CD14-positive monocyte (primary cell): ENCODE data around the gene LUZP2. TPM values are rescaled to one million over a fixed set of nuclear protein-coding genes. Genes with fewer than 3 reads are reported as not detected.

Experiments used
- DNase-seq, 3 donors: peaks; one replicate each; pipeline ENCODE4 v3.0.0-alpha.2; 2011 to 2022
- H2AFZ ChIP-seq: 2 replicates; pipeline ENCODE4 v1.6.0; 2012; ENCODE audit warnings: mild to moderate bottlenecking, low read depth, low read length, inconsistent platforms; ENCODE audit not compliant: insufficient read depth, poor library complexity, severe bottlenecking
- H3K27ac ChIP-seq, 2 donors: 1 replicate in 1 of 2; 2 replicates in 1 of 2; pipeline ENCODE4 v1.5.1; 2012 to 2013; ENCODE audit warnings: low read length in 2 of 2, control low read depth in 1 of 2, inconsistent platforms in 1 of 2, low read depth in 1 of 2, mild to moderate bottlenecking in 1 of 2
- H3K27me3 ChIP-seq, 2 donors: one replicate each; pipeline versions ENCODE4 v1.6.0 to v1.6.1; 2011 to 2013; ENCODE audit warnings: low read length in 2 of 2; ENCODE audit not compliant: control insufficient read depth in 2 of 2, insufficient read depth in 2 of 2
- H3K36me3 ChIP-seq, 2 donors: replicated peaks in 1 of 2; 1 replicate in 1 of 2; 2 replicates in 1 of 2; pipeline versions ENCODE4 v1.5.1 to v1.6.1; 2012 to 2013; ENCODE audit warnings: low read length in 2 of 2, control low read depth in 1 of 2, inconsistent platforms in 1 of 2, mild to moderate bottlenecking in 1 of 2; ENCODE audit not compliant: insufficient read depth in 2 of 2, control insufficient read depth in 1 of 2
- H3K4me1 ChIP-seq, 2 donors: 1 replicate in 1 of 2; 2 replicates in 1 of 2; pipeline versions ENCODE4 v1.5.1 to v1.6.1; 2012 to 2013; ENCODE audit warnings: low read length in 2 of 2, control low read depth in 1 of 2, inconsistent platforms in 1 of 2, mild to moderate bottlenecking in 1 of 2, moderate library complexity in 1 of 2; ENCODE audit not compliant: insufficient read depth in 2 of 2, control insufficient read depth in 1 of 2
- H3K4me2 ChIP-seq: replicated peaks from 2 replicates; pipeline ENCODE3; 2012; ENCODE audit warnings: low read length, moderate library complexity, mild to moderate bottlenecking; ENCODE audit not compliant: poor library complexity, severe bottlenecking; ENCODE audit errors: extremely low read depth
- H3K4me3 ChIP-seq, 3 experiments: fragments of 200-600 bp in 1 of 3; sonication (generic) in 1 of 3; replicated peaks in 1 of 3; 1 replicate in 2 of 3; 2 replicates in 1 of 3; pipeline ENCODE4 v1.5.1; 2011 to 2013; ENCODE audit warnings: low read length in 3 of 3, mild to moderate bottlenecking in 3 of 3, control low read depth in 2 of 3, low read depth in 2 of 3, inconsistent platforms in 1 of 3, moderate library complexity in 1 of 3
- H3K79me2 ChIP-seq: 2 replicates; pipeline ENCODE4 v1.6.0; 2012; ENCODE audit warnings: mild to moderate bottlenecking, control low read depth, inconsistent platforms, low read length, moderate library complexity; ENCODE audit not compliant: insufficient read depth
- H3K9ac ChIP-seq: 2 replicates; pipeline ENCODE4 v1.6.0; 2017; ENCODE audit warnings: low read length, mild to moderate bottlenecking; ENCODE audit not compliant: insufficient read depth, poor library complexity, severe bottlenecking
- H3K9me3 ChIP-seq, 2 donors: replicated peaks in 1 of 2; 1 replicate in 1 of 2; 2 replicates in 1 of 2; pipeline versions ENCODE4 v1.5.1 to v1.6.1; 2012 to 2013; ENCODE audit warnings: low read length in 2 of 2, control low read depth in 1 of 2; ENCODE audit not compliant: control insufficient read depth in 1 of 2, insufficient read depth in 1 of 2
- H4K20me1 ChIP-seq: 2 replicates; pipeline ENCODE4 v1.6.0; 2012; ENCODE audit warnings: mild to moderate bottlenecking, low read length, control low read depth, moderate library complexity; ENCODE audit not compliant: insufficient read depth
- H3K27ac Mint-ChIP-seq, 7 donors: one replicate each; pipeline ENCODE4 v1.8.0; 2020; ENCODE audit warnings: mild to moderate bottlenecking in 7 of 7, mixed read lengths in 7 of 7, moderate library complexity in 6 of 7, inconsistent platforms in 2 of 7
- H3K27me3 Mint-ChIP-seq, 3 donors: one replicate each; pipeline ENCODE4 v1.8.0; 2021 to 2022; ENCODE audit warnings: low read depth in 3 of 3, mild to moderate bottlenecking in 3 of 3, mixed read lengths in 3 of 3, moderate library complexity in 3 of 3, inconsistent platforms in 1 of 3
- H3K36me3 Mint-ChIP-seq, 2 donors: one replicate each; pipeline ENCODE4 v1.8.0; 2020; ENCODE audit warnings: mixed read lengths in 2 of 2, inconsistent platforms in 1 of 2, mild to moderate bottlenecking in 1 of 2
- H3K4me1 Mint-ChIP-seq: one replicate; pipeline ENCODE4 v1.8.0; 2020; ENCODE audit warnings: mild to moderate bottlenecking, mixed read lengths
- H3K4me3 Mint-ChIP-seq, 2 donors: one replicate each; pipeline ENCODE4 v1.8.0; 2020; ENCODE audit warnings: mild to moderate bottlenecking in 2 of 2, mixed read lengths in 2 of 2, moderate library complexity in 1 of 2
- H3K9me3 Mint-ChIP-seq, 7 donors: one replicate each; pipeline ENCODE4 v1.8.0; 2020 to 2022; ENCODE audit warnings: mixed read lengths in 7 of 7, mild to moderate bottlenecking in 6 of 7, moderate library complexity in 6 of 7, inconsistent platforms in 2 of 7
- CTCF ChIP-seq: fragments of 200-600 bp; IDR thresholded peaks from one replicate; pipeline ENCODE4 v1.8.0; 2022; ENCODE audit warnings: antibody characterized with exemption, mild to moderate bottlenecking
- WGBS: methylation state at CpG from one replicate; pipeline ENCODE4 v1.1.5; 2013; ENCODE audit warnings: missing lambda C conversion rate; ENCODE audit not compliant: insufficient coverage; 5-methylcytosine and 5-hydroxymethylcytosine counted together
- intact Hi-C, 2 donors: fragments of 100-400 bp; cut with micrococcal nuclease; formaldehyde crosslinking; loops; one replicate each; pipeline versions ENCODE4 v1.15.0 to v1.15.1; 2023
- polyA plus RNA-seq, 3 donors: library from polyadenylated mRNA; depleted of rRNA in 1 of 3; unstranded in 2 of 3; stranded (reverse) in 1 of 3; fragments of 300-500 nt in 2 of 3; fragments of >200 nt in 1 of 3; fragmentation: Illumina TruSeq in 2 of 3; gene quantifications; 1 replicate in 2 of 3; 2 replicates in 1 of 3; pipeline ENCODE4 v1.2.3, GENCODE V29; 2012 to 2021

Gene LUZP2
- polyA plus RNA-seq, 3 donors, result not detected

GRCh38 chr11:24515632-24516031, 18.8 kb downstream of the LUZP2 start:
- no peak for TF ChIP-seq CTCF
- no peak for DNase-seq
- H3K27ac ChIP-seq, result no peak overlapping the region
- no peaks in the 10 kb centered on the region for H4K20me1 ChIP-seq
- H3K36me3 Mint-ChIP-seq, result no peaks in the 10 kb centered on the region
- H3K4me3 ChIP-seq, result no peak overlapping the region
- no peaks in the 10 kb centered on the region for H3K27me3 Mint-ChIP-seq
- WGBS, result no CpG with 5 or more reads among the region's 1 CpG
- intact Hi-C loops, result no loop called here
- H3K4me1 ChIP-seq, result no peaks in the 10 kb centered on the region
- no peak overlapping the region for H3K27ac Mint-ChIP-seq
- H2AFZ ChIP-seq, result no peak overlapping the region
- H3K9me3 ChIP-seq, result no peaks in the 10 kb centered on the region
- H3K79me2 ChIP-seq, result no peaks in the 10 kb centered on the region
- H3K9ac ChIP-seq, result no peak overlapping the region
- no peaks in the 10 kb centered on the region for H3K36me3 ChIP-seq
- H3K4me2 ChIP-seq, result no peak overlapping the region
- H3K4me3 Mint-ChIP-seq, result no peak overlapping the region
- H3K4me1 Mint-ChIP-seq, result no peaks in the 10 kb centered on the region
- no peaks in the 10 kb centered on the region for H3K9me3 Mint-ChIP-seq
- H3K27me3 ChIP-seq, result no peaks in the 10 kb centered on the region

GRCh38 chr11:24516638-24517037, 19.8 kb downstream of the LUZP2 start:
- intact Hi-C loops, result no loop called here
- H3K9me3 ChIP-seq, result peaks cover 0 to 2% of the 10 kb centered on the region in 2 donors

More at GRCh38 chr11:24516638-24517037, 19.8 kb downstream of the LUZP2 start:
- no peaks in the 10 kb centered on the region for H3K4me1 ChIP-seq
- H3K27me3 ChIP-seq, result no peaks in the 10 kb centered on the region
- Mint-ChIP-seq H3K27me3 (no peaks in the 10 kb centered on the region), H3K9me3 (no peaks in the 10 kb centered on the region), H3K36me3 (no peaks in the 10 kb centered on the region), H3K27ac (no peak overlapping the region), H3K4me3 (no peak overlapping the region), H3K4me1 (no peaks in the 10 kb centered on the region)
- no peak overlapping the region for H3K27ac ChIP-seq
- TF ChIP-seq CTCF, result no peak
- no peak overlapping the region for H3K4me3 ChIP-seq
- DNase-seq, result no peak
- H2AFZ ChIP-seq, result no peak overlapping the region
- H3K9ac ChIP-seq, result no peak overlapping the region
- no peak overlapping the region for H3K4me2 ChIP-seq
- H3K36me3 ChIP-seq, result no peaks in the 10 kb centered on the region
- H3K79me2 ChIP-seq, result no peaks in the 10 kb centered on the region
- H4K20me1 ChIP-seq, result no peaks in the 10 kb centered on the region
